ENCODE measurements around the gene DENND1C.
A peak's percentile ranks its signal among the peaks of the same experiment; 100 is the strongest.

Gene DENND1C

GRCh38 chr19:6476896-6477431 lies 4.6 kb downstream of the DENND1C start:
- peak overlapping the region; percentile 32 for H3K4me3 ChIP-seq (ENCODE audit: low read length)
- no peaks in the 10 kb centered on the region for H3K27me3 ChIP-seq (ENCODE audit: insufficient read depth, low read length, poor library complexity)
- no peak overlapping the region for H3K4ac ChIP-seq (ENCODE audit: low read depth, low read length)
- H3K4me1 ChIP-seq (ENCODE audit: control insufficient read depth, low read depth, low read length), result no peaks in the 10 kb centered on the region
- H3K18ac ChIP-seq (ENCODE audit: low read length), result no peak overlapping the region
- H2BK5ac ChIP-seq (ENCODE audit: low read length), result no peak overlapping the region
- no peak overlapping the region for H3K27ac ChIP-seq (ENCODE audit: low read depth, low read length)
- no peak overlapping the region for H3K23ac ChIP-seq (ENCODE audit: low read length)
- no CpG with 5 or more reads among the region's 29 CpGs for WGBS (ENCODE audit: extremely low coverage, insufficient coverage, low lambda C conversion rate)
- no peak overlapping the region for H4K5ac ChIP-seq (ENCODE audit: low read length)
- peak overlapping the region; percentile 91 for H3K4me2 ChIP-seq (ENCODE audit: low read length)
- peak overlapping the region; percentile 73 for H3K56ac ChIP-seq (ENCODE audit: low read length)
- no peak overlapping the region for H2AK5ac ChIP-seq (ENCODE audit: low read length)
- no peaks in the 10 kb centered on the region for H3K36me3 ChIP-seq (ENCODE audit: control insufficient read depth, insufficient read depth, low read length)
- no peaks in the 10 kb centered on the region for H3K79me1 ChIP-seq (ENCODE audit: low read length)
- H3K9ac ChIP-seq (ENCODE audit: low read length), result peak overlapping the region; percentile 52
- no peak overlapping the region for H2BK15ac ChIP-seq (replicated peaks; ENCODE audit: low read depth)
- H2BK120ac ChIP-seq (ENCODE audit: low read depth, low read length), result no peak overlapping the region
- no peaks in the 10 kb centered on the region for H3K79me2 ChIP-seq (ENCODE audit: control insufficient read depth, insufficient read depth, low read length)
- DNase-seq, result no peak
- H4K8ac ChIP-seq (ENCODE audit: low read depth, low read length), result no peak overlapping the region

GRCh38 chr19:6476155-6476895 lies 5.3 kb downstream of the DENND1C start:
- Histone ChIP-seq H3K79me1 (ENCODE audit: low read length) (no peaks in the 10 kb centered on the region), H3K79me2 (ENCODE audit: control insufficient read depth, insufficient read depth, low read length) (no peaks in the 10 kb centered on the region), H2AK5ac (ENCODE audit: low read length) (no peak overlapping the region), H4K8ac (ENCODE audit: low read depth, low read length) (no peak overlapping the region), H3K27me3 (ENCODE audit: insufficient read depth, low read length, poor library complexity) (no peaks in the 10 kb centered on the region), H3K27ac (ENCODE audit: low read depth, low read length) (no peak overlapping the region), H2BK120ac (ENCODE audit: low read depth, low read length) (no peak overlapping the region), H3K4me2 (ENCODE audit: low read length) (peak overlapping the region; percentile 99), H3K36me3 (ENCODE audit: control insufficient read depth, insufficient read depth, low read length) (no peaks in the 10 kb centered on the region), H2BK15ac (replicated peaks; ENCODE audit: low read depth) (no peak overlapping the region), H2BK5ac (ENCODE audit: low read length) (no peak overlapping the region), H3K18ac (ENCODE audit: low read length) (no peak overlapping the region), H3K4me1 (ENCODE audit: control insufficient read depth, low read depth, low read length) (no peaks in the 10 kb centered on the region), H3K23ac (ENCODE audit: low read length) (no peak overlapping the region), H3K56ac (ENCODE audit: low read length) (no peak overlapping the region), H3K4me3 (ENCODE audit: low read length) (peak overlapping the region; percentile 43), H3K9ac (ENCODE audit: low read length) (peak overlapping the region; percentile 52), H4K5ac (ENCODE audit: low read length) (no peak overlapping the region), H3K4ac (ENCODE audit: low read depth, low read length) (no peak overlapping the region)
- DNase-seq, result peak; percentile 99
- no CpG with 5 or more reads among the region's 33 CpGs for WGBS (ENCODE audit: extremely low coverage, insufficient coverage, low lambda C conversion rate)

- H3K79me2 ChIP-seq (ENCODE audit: control insufficient read depth, insufficient read depth, low read length), result no peaks in the 10 kb centered on the region
- H3K4me2 ChIP-seq (ENCODE audit: low read length), result peak overlapping the region; percentile 99
- no peak overlapping the region for H2BK5ac ChIP-seq (ENCODE audit: low read length)
- H3K4me3 ChIP-seq (ENCODE audit: low read length), result peak overlapping the region; percentile 43
- DNase-seq, result peak; percentile 39
- peak overlapping the region; percentile 43 for H3K9ac ChIP-seq (ENCODE audit: low read length)
- no peak overlapping the region for H4K5ac ChIP-seq (ENCODE audit: low read length)
- H4K8ac ChIP-seq (ENCODE audit: low read depth, low read length), result no peak overlapping the region
- no peaks in the 10 kb centered on the region for H3K36me3 ChIP-seq (ENCODE audit: control insufficient read depth, insufficient read depth, low read length)
- H2AK5ac ChIP-seq (ENCODE audit: low read length), result no peak overlapping the region
- H3K18ac ChIP-seq (ENCODE audit: low read length), result no peak overlapping the region
- no peak overlapping the region for H2BK15ac ChIP-seq (replicated peaks; ENCODE audit: low read depth)
- no CpG with 5 or more reads among the region's 52 CpGs for WGBS (ENCODE audit: extremely low coverage, insufficient coverage, low lambda C conversion rate)
- no peak overlapping the region for H3K4ac ChIP-seq (ENCODE audit: low read depth, low read length)
- no peaks in the 10 kb centered on the region for H3K27me3 ChIP-seq (ENCODE audit: insufficient read depth, low read length, poor library complexity)
- peak overlapping the region; percentile 81 for H3K56ac ChIP-seq (ENCODE audit: low read length)
- no peak overlapping the region for H3K23ac ChIP-seq (ENCODE audit: low read length)
- H3K27ac ChIP-seq (ENCODE audit: low read depth, low read length), result no peak overlapping the region
- H3K79me1 ChIP-seq (ENCODE audit: low read length), result no peaks in the 10 kb centered on the region
- H2BK120ac ChIP-seq (ENCODE audit: low read depth, low read length), result no peak overlapping the region
- no peaks in the 10 kb centered on the region for H3K4me1 ChIP-seq (ENCODE audit: control insufficient read depth, low read depth, low read length)
Observed at GRCh38 chr19:6475321-6476108, 6.1 kb downstream of the DENND1C start.

- H3K27me3 ChIP-seq (ENCODE audit: insufficient read depth, low read length, poor library complexity), result no peaks in the 10 kb centered on the region
- H4K8ac ChIP-seq (ENCODE audit: low read depth, low read length), result no peak overlapping the region
- no peak overlapping the region for H2AK5ac ChIP-seq (ENCODE audit: low read length)
- H4K5ac ChIP-seq (ENCODE audit: low read length), result no peak overlapping the region
- no CpG with 5 or more reads among the region's 9 CpGs for WGBS (ENCODE audit: extremely low coverage, insufficient coverage, low lambda C conversion rate)
- no peak overlapping the region for H2BK15ac ChIP-seq (replicated peaks; ENCODE audit: low read depth)
- H3K18ac ChIP-seq (ENCODE audit: low read length), result no peak overlapping the region
- H3K56ac ChIP-seq (ENCODE audit: low read length), result no peak overlapping the region
- no peak for DNase-seq
- H3K4me1 ChIP-seq (ENCODE audit: control insufficient read depth, low read depth, low read length), result no peaks in the 10 kb centered on the region
- H2BK120ac ChIP-seq (ENCODE audit: low read depth, low read length), result no peak overlapping the region
- no peak overlapping the region for H3K4me3 ChIP-seq (ENCODE audit: low read length)
- H3K36me3 ChIP-seq (ENCODE audit: control insufficient read depth, insufficient read depth, low read length), result no peaks in the 10 kb centered on the region
- no peak overlapping the region for H3K4me2 ChIP-seq (ENCODE audit: low read length)
- no peak overlapping the region for H2BK5ac ChIP-seq (ENCODE audit: low read length)
- no peaks in the 10 kb centered on the region for H3K79me2 ChIP-seq (ENCODE audit: control insufficient read depth, insufficient read depth, low read length)
- no peak overlapping the region for H3K9ac ChIP-seq (ENCODE audit: low read length)
- H3K27ac ChIP-seq (ENCODE audit: low read depth, low read length), result no peak overlapping the region
- H3K4ac ChIP-seq (ENCODE audit: low read depth, low read length), result no peak overlapping the region
- H3K79me1 ChIP-seq (ENCODE audit: low read length), result no peaks in the 10 kb centered on the region
- no peak overlapping the region for H3K23ac ChIP-seq (ENCODE audit: low read length)
Observed at GRCh38 chr19:6473647-6474046, 7.9 kb downstream of the DENND1C start.

GRCh38 chr19:6472713-6473112 lies 8.9 kb downstream of the DENND1C start:
- Histone ChIP-seq H2AK5ac (ENCODE audit: low read length) (no peak overlapping the region), H3K18ac (ENCODE audit: low read length) (no peak overlapping the region), H3K36me3 (ENCODE audit: control insufficient read depth, insufficient read depth, low read length) (no peaks in the 10 kb centered on the region), H4K8ac (ENCODE audit: low read depth, low read length) (no peak overlapping the region), H3K56ac (ENCODE audit: low read length) (no peak overlapping the region), H3K4me1 (ENCODE audit: control insufficient read depth, low read depth, low read length) (no peaks in the 10 kb centered on the region), H4K5ac (ENCODE audit: low read length) (no peak overlapping the region), H3K4me2 (ENCODE audit: low read length) (no peak overlapping the region), H3K4ac (ENCODE audit: low read depth, low read length) (no peak overlapping the region), H2BK15ac (replicated peaks; ENCODE audit: low read depth) (no peak overlapping the region), H3K27ac (ENCODE audit: low read depth, low read length) (no peak overlapping the region), H3K27me3 (ENCODE audit: insufficient read depth, low read length, poor library complexity) (no peaks in the 10 kb centered on the region), H3K79me2 (ENCODE audit: control insufficient read depth, insufficient read depth, low read length) (no peaks in the 10 kb centered on the region), H3K79me1 (ENCODE audit: low read length) (no peaks in the 10 kb centered on the region), H2BK5ac (ENCODE audit: low read length) (no peak overlapping the region), H2BK120ac (ENCODE audit: low read depth, low read length) (no peak overlapping the region), H3K23ac (ENCODE audit: low read length) (no peak overlapping the region), H3K9ac (ENCODE audit: low read length) (no peak overlapping the region), H3K4me3 (ENCODE audit: low read length) (no peak overlapping the region)
- DNase-seq, result no peak
- no CpG with 5 or more reads among the region's 4 CpGs for WGBS (ENCODE audit: extremely low coverage, insufficient coverage, low lambda C conversion rate)
